Stomach smooth muscle (tissue), 2 donors: Measurements from ENCODE around the gene KCNQ2.

Experiments used
- H3K27ac ChIP-seq: one replicate; pipeline ENCODE4 v1.7.0; 2013; ENCODE audit warnings: mild to moderate bottlenecking, low read length, inconsistent platforms
- H3K27me3 ChIP-seq, 2 donors: one replicate each; pipeline ENCODE4 v1.7.0; 2013; ENCODE audit warnings: low read length in 2 of 2; ENCODE audit not compliant: insufficient read depth in 2 of 2, control insufficient read depth in 1 of 2
- H3K36me3 ChIP-seq, 2 donors: one replicate each; pipeline ENCODE4 v1.7.0; 2013; ENCODE audit warnings: low read length in 2 of 2; ENCODE audit not compliant: control insufficient read depth in 2 of 2, insufficient read depth in 2 of 2
- H3K4me1 ChIP-seq: one replicate; pipeline ENCODE4 v1.7.0; 2013; ENCODE audit warnings: low read length; ENCODE audit not compliant: control insufficient read depth, insufficient read depth
- H3K4me3 ChIP-seq, 2 donors: one replicate each; pipeline ENCODE4 v1.7.0; 2013; ENCODE audit warnings: low read length in 2 of 2
- H3K9ac ChIP-seq, 2 donors: one replicate each; pipeline ENCODE4 v1.7.0; 2013; ENCODE audit warnings: low read length in 2 of 2, mild to moderate bottlenecking in 1 of 2
- H3K9me3 ChIP-seq, 2 donors: one replicate each; pipeline ENCODE4 v1.7.0; 2013; ENCODE audit warnings: low read length in 2 of 2; ENCODE audit not compliant: control insufficient read depth in 2 of 2
- donor health status: healthy.
- donor health status: Pancreatic carcinoma.

KCNQ2 gene

DNA sequence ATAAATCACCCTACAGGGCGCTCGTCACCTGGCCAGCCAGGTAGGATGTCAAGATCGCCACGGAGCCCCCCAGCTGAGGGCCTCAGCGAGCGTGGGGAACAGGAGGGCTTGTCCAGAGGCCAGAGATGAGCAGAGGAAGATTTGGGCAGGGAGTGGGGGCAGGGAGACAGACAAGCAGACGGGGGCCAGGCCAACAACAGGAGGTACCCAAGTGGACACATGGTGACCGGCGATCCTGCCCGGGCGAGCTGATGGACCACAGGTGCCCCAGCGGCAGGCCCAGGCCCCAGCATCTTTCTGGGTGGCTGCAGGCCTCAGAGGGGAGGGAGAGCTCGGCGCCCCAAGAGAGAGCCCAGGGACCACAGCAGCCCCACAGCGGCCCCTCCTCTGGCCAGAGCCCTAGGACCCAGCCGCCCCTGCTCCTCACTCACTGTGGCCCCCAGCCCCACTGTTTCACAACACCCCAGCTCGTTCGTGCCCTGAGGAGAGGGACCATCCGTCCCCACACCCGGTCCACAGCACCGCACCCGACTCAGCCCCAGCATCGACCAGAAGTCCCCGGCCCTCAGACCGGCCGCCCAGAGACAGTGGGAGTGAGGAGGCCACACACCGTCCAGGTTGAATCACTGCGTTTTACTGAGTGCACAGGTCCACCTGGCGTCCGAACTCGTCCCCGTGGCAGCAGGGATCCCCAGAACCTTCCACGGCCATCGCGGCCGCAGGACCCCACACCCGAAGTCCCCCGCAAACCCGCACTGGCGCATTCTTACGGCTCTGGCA is 72.7 kb downstream of the KCNQ2 start:
- Histone ChIP-seq H3K36me3 (no peaks in the 10 kb centered on the region), H3K9me3 (no peaks in the 10 kb centered on the region), H3K27ac (no peak overlapping the region), H3K27me3 (peaks cover 3 to 4% of the 10 kb centered on the region in 2 donors), H3K4me3 (no peak overlapping the region), H3K4me1 (no peaks in the 10 kb centered on the region), H3K9ac (no peak overlapping the region)

DNA sequence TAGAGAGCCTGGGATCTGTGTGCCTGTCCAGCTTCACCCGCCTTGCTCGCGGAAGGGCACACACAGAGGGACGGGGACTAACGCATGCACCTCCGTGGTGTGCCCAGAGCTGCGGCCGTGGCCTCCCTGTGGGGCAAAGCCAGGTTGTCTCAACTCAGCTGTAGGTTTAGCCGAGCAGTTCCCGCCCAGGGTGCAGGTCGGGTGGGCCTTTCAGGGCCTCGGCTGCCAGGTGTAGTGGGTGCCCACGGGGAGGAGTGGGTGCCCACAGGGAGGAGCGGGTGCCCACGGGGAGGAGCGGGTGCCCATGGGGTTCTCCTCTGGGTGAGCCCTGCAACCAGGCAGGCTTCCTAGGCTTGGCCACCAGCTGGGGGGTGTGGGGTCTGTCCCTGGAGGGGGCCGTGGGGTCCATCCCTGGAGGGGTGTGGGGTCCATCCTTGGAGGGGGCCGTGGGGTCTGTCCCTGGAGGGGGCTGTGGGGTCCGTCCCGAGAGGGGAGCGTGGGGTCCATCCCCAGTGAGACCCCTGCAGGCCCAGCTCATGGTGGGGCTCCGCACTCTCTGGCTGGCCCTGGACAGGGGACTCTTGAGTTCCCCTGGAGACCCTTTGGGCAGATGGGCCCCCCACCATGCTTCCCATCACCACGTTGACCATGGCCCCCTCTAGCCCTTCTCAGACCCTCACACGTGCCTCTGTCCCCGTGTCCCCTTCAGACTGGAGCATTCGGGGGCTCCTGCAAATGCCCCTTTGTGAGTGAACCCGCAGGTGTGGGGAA is 73.5 kb downstream of the KCNQ2 start:
- peaks cover 6% of the 10 kb centered on the region for H3K4me1 ChIP-seq
- no peaks in the 10 kb centered on the region for H3K36me3 ChIP-seq
- no peak overlapping the region for H3K27ac ChIP-seq
- H3K9ac ChIP-seq: no peak overlapping the region
- no peaks in the 10 kb centered on the region for H3K9me3 ChIP-seq
- H3K27me3 ChIP-seq: peaks cover 5 to 9% of the 10 kb centered on the region in 2 donors
- H3K4me3 ChIP-seq: no peak overlapping the region

DNA sequence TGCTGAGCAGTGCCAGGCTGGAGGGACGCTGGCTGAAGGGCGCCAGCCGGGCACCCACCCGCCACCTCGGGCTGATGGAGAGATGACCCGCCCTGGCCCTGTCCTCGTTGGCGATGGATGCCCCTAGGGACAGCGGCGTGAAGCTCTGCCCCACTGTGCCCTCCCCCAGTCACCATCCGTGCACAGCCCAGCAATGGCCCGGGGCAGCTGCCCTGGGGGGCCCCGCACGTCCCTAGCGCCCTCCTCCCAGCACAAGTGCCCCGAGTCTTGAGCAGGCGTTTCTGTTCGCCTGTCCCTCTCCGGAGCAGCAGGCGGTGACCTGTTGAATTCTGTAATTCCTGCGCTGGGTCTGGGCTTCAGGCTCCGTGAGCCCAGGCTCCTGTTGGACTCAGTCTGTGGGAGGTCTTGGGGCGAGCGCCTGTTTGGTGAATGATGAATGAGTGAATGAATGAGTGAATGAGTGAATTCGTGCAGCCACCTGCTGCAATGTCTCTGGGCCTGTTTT is 74.5 kb downstream of the KCNQ2 start:
- no peaks in the 10 kb centered on the region for H3K36me3 ChIP-seq
- no peak overlapping the region for H3K4me3 ChIP-seq
- H3K4me1 ChIP-seq: peaks cover 7% of the 10 kb centered on the region
- H3K27me3 ChIP-seq: peaks cover 7 to 13% of the 10 kb centered on the region in 2 donors
- H3K27ac ChIP-seq: no peak overlapping the region
- H3K9ac ChIP-seq: no peak overlapping the region
- no peaks in the 10 kb centered on the region for H3K9me3 ChIP-seq

DNA sequence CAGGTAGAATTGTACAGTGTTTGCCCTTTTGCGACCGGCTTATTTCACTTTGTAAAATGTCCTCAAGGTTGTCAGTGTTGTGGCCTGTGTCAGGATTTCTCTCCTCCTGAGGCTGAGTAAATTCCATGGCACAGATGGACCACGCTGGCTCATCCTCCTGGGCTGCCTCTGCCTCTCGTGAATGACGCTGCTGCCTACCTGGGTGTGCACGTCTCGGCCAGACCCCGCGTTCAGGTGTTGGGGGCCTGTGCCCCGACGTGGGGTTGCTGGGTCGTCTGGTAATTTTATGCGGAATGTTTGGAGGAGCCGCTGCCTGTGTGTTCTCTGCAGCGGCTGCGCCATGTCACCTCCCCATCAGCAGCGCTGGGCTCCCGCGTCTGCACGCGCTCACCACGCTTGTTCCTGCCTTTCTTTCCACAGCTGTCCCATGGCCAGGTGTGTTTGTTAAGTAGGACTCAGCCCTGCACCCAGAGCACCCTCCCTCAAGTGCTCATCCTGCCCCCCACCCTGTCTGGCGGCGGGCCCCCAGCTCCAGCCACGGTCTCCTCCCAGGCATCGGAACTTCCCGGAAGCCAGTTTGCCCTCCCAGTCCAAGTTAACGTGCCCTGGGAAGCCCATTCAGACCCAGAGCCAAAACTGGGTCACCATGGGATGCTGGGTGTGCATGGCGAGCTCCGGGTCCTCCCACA is 75.2 kb downstream of the KCNQ2 start:
- Histone ChIP-seq H3K27ac (no peak overlapping the region), H3K9ac (no peak overlapping the region), H3K4me3 (no peak overlapping the region), H3K4me1 (peaks cover 7% of the 10 kb centered on the region), H3K27me3 (peaks cover 7 to 9% of the 10 kb centered on the region in 2 donors), H3K36me3 (no peaks in the 10 kb centered on the region), H3K9me3 (no peaks in the 10 kb centered on the region)

DNA sequence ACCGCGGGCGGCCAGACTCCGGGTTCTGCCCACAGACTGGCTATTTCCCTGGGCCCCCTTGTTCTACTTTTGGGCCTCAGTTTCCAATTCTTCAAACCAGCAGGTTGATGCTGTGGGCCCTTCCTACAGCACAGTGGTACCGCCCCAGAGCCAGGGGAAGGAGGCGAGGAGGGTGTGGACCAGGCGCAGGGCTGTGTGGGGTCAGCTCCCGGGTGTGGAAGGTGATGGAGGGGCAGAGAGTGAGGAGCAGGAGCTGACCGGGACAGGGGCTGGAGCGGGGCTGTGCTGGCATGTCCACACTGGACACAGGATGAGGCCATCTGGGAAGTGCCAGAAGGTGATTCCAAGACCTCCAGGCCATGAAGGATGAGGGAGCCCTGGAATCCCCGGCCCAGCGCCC is 76.2 kb downstream of the KCNQ2 start:
- H3K27me3 ChIP-seq: peaks cover 9 to 13% of the 10 kb centered on the region in 2 donors
- H3K4me1 ChIP-seq: peaks cover 7% of the 10 kb centered on the region
- H3K4me3 ChIP-seq: no peak overlapping the region
- no peaks in the 10 kb centered on the region for H3K36me3 ChIP-seq
- H3K27ac ChIP-seq: no peak overlapping the region
- no peak overlapping the region for H3K9ac ChIP-seq
- peaks cover 0 to 5% of the 10 kb centered on the region in 2 donors for H3K9me3 ChIP-seq

DNA sequence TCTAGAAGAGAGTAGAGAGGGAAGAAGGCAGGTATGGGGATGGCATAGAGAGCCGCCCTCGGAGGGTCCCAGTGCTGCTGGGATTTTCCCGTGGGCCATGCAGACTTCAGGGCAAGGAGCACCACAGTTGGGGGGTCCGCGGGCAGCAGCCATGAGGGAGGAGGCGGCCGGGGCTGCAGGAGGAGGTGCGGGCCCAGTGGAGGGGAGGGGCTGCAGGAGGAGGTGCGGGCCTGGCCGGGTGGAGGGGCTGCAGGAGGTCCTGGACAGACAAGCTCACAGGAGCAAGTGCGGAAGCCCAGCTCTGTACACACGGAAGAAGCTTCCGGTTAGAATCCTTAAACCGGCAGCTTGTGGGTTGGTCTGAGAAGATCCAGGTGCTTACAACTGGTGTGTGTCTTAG is 76.7 kb downstream of the KCNQ2 start:
- Histone ChIP-seq H3K27ac (no peak overlapping the region), H3K9ac (no peak overlapping the region), H3K4me3 (no peak overlapping the region), H3K27me3 (peaks cover 9 to 13% of the 10 kb centered on the region in 2 donors), H3K9me3 (peaks cover 0 to 6% of the 10 kb centered on the region in 2 donors), H3K4me1 (peaks cover 7% of the 10 kb centered on the region), H3K36me3 (no peaks in the 10 kb centered on the region)

DNA sequence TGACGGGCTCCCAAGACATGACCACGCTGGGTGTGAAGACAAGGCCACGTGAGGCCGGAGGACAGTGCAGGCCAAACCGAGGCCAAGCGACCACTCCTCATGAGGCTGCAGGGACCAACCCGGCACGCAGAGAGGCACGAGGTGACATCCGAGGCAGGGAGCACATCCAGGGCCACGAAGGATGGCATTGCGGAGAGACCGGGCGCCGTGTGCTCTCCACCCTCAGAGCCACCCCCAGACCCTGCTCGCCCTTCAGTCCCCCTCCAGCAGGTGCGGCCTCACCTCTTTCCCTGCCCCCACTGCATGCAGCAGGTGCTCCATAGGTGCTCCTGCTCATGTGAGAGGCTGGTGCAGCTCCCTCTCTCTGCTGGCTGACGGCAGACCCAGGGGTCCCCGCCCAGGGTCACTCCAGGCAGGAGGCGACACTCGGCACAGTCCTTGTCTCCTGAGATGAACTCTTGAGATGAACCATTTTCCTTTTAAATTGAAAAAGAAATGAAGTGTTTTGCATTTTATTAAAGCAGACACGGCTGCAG is 77.5 kb downstream of the KCNQ2 start:
- H3K9me3 ChIP-seq: peaks cover 0 to 6% of the 10 kb centered on the region in 2 donors
- no peak overlapping the region for H3K27ac ChIP-seq
- H3K27me3 ChIP-seq: peaks cover 9 to 13% of the 10 kb centered on the region in 2 donors
- peaks cover 7% of the 10 kb centered on the region for H3K4me1 ChIP-seq
- H3K4me3 ChIP-seq: no peak overlapping the region
- no peak overlapping the region for H3K9ac ChIP-seq
- H3K36me3 ChIP-seq: no peaks in the 10 kb centered on the region

DNA sequence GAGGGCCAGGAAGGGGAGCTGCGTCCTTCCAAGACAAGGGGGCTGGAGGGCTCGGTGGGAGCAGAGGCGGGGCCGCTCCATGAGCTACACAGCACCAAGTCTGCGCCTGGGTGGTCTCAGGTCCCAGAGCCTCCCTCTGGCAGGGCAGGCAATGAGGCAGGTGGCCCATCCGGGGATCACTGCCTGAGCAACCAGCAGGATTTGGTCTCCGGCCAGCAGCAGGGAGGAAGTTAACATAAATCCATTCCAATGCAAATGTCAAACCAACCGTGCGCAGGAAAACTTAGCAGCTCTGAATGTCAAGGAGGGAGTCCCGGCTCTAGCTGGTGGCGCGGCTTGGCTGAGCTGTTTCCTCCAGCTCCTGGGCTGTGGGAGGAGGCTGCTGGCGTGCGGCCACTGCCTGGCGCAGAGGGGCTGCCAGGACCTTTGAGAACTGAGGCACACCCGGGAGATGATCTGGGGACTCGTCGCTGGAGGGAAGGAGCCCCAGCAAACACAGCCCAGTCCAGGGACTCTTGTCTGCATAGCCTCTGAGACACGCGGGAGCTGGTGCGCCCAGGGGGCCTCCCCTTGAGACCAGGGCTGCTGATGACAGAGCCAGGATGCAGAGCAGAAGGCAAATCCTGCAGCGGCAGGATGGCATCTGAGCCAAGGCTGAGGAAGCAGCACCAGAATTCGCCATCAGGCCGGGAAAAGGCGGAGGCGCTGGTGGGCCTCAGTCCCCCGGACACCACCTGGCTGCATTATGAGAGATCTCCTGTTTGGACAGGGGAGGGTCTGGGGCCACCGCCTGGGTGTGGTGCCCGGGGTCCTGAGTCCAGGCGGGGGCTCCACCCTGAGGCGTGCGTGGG is 78.2 kb downstream of the KCNQ2 start:
- H3K9me3 ChIP-seq: peaks cover 0 to 6% of the 10 kb centered on the region in 2 donors
- H3K27ac ChIP-seq: no peak overlapping the region
- no peak overlapping the region for H3K9ac ChIP-seq
- no peaks in the 10 kb centered on the region for H3K36me3 ChIP-seq
- H3K27me3 ChIP-seq: peaks cover 9 to 13% of the 10 kb centered on the region in 2 donors
- no peak overlapping the region for H3K4me3 ChIP-seq
- peaks cover 7% of the 10 kb centered on the region for H3K4me1 ChIP-seq

DNA sequence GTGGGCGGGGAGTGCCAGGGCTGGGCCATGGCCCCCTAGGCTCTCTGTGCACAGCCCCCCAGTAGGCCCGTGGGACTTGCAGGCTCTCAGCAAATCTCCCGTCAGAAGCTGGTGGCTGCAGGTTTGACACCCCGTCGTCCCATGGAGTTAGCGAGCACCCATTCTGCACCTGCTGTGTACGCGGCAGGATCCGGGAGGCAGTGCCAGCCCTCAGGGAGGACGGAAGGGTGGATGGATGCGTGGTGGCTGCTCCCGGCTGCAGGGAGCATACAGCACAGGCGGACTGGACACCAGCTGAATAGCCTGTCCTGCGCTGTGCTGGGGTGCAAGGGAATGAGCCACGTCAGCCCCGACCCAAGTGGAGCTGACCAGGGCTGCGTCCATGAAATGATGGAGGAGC is 78.9 kb downstream of the KCNQ2 start:
- no peak overlapping the region for H3K4me3 ChIP-seq
- H3K36me3 ChIP-seq: no peaks in the 10 kb centered on the region
- H3K4me1 ChIP-seq: peaks cover 7% of the 10 kb centered on the region
- no peak overlapping the region for H3K27ac ChIP-seq
- peaks cover 0 to 6% of the 10 kb centered on the region in 2 donors for H3K9me3 ChIP-seq
- no peak overlapping the region for H3K9ac ChIP-seq
- H3K27me3 ChIP-seq: peaks cover 9 to 13% of the 10 kb centered on the region in 2 donors
